ENCODE measurements around the gene TUBB8B. TPM values are rescaled to one million over a fixed set of nuclear protein-coding genes. Genes with fewer than 3 reads are reported as not detected.
"Not testable (repeated sequence)": the region's sequence is repeated elsewhere in the genome, so short reads cannot be mapped to it uniquely, and the experiment has no call there.

Gene TUBB8B
- total RNA-seq, 4 donors from 2014 or later = 0.40 to 5.8 TPM; not detected in 2

- H3K27me3 ChIP-seq; H3K9me3 ChIP-seq; DNase-seq; H3K4me3 ChIP-seq; H3K27ac ChIP-seq; intact Hi-C loops (cut with DNase I); H3K36me3 ChIP-seq; H3K4me1 ChIP-seq: not testable (repeated sequence)
- WGBS, 2 donors = 75% methylated on average over 1 to 5 of the region's 6 CpGs
These were observed 30.8 kb upstream of the TUBB8B start for GRCh38 chr18:80202-80601.

- peak overlapping the region in 1 of 4 donors; percentile 28 for H3K4me3 ChIP-seq
- 74 to 85% methylated on average over 29 to 32 of the region's 57 CpGs for WGBS, 2 donors
These were observed 26.2 kb upstream of the TUBB8B start for GRCh38 chr18:75525-76160.

GRCh38 chr18:73181-73777, 23.9 kb upstream of the TUBB8B start:
- H3K36me3 ChIP-seq; H3K4me3 ChIP-seq; H3K9me3 ChIP-seq; intact Hi-C loops (cut with DNase I); H3K4me1 ChIP-seq; DNase-seq; H3K27ac ChIP-seq: not testable (repeated sequence)
- peaks cover 0 to 30% (median 0%) of the 10 kb centered on the region in 4 donors for H3K27me3 ChIP-seq
- 64% methylated on average over 7 of the region's 48 CpGs; no CpG with 5 or more reads in 1 of the 2 donors for WGBS, 2 donors

More at GRCh38 chr18:75525-76160, 26.2 kb upstream of the TUBB8B start:
- H3K9me3 ChIP-seq; DNase-seq; intact Hi-C loops (cut with DNase I); H3K4me1 ChIP-seq; H3K36me3 ChIP-seq; H3K27ac ChIP-seq: not testable (repeated sequence)
- peaks cover 0 to 27% (median 0%) of the 10 kb centered on the region in 4 donors for H3K27me3 ChIP-seq

GRCh38 chr18:67701-68100, 18.3 kb upstream of the TUBB8B start:
- H3K4me3 ChIP-seq; H3K4me1 ChIP-seq; H3K36me3 ChIP-seq; H3K27ac ChIP-seq; intact Hi-C loops (cut with DNase I); H3K9me3 ChIP-seq; DNase-seq: not testable (repeated sequence)
- 50 to 58% methylated on average over 8 to 9 of the region's 9 CpGs for WGBS, 2 donors
- peaks cover 0 to 12% (median 0%) of the 10 kb centered on the region in 4 donors for H3K27me3 ChIP-seq

GRCh38 chr18:64279-64678, 14.9 kb upstream of the TUBB8B start:
- intact Hi-C loops (cut with DNase I); H3K4me1 ChIP-seq; H3K27ac ChIP-seq; H3K27me3 ChIP-seq; H3K4me3 ChIP-seq; DNase-seq; H3K36me3 ChIP-seq; H3K9me3 ChIP-seq: not testable (repeated sequence)
- WGBS, 2 donors = 78 to 82% methylated on average over 5 of the region's 5 CpGs

GRCh38 chr18:63656-64055, 14.2 kb upstream of the TUBB8B start:
- H3K4me1 ChIP-seq; H3K27me3 ChIP-seq; H3K4me3 ChIP-seq; intact Hi-C loops (cut with DNase I); H3K9me3 ChIP-seq; DNase-seq; H3K27ac ChIP-seq; H3K36me3 ChIP-seq: not testable (repeated sequence)
- WGBS, 2 donors = 95 to 98% methylated on average over 2 of the region's 2 CpGs

- H3K36me3 ChIP-seq; H3K27me3 ChIP-seq; H3K9me3 ChIP-seq; intact Hi-C loops (cut with DNase I); H3K4me3 ChIP-seq; H3K27ac ChIP-seq; H3K4me1 ChIP-seq; DNase-seq: not testable (repeated sequence)
- 69 to 76% methylated on average over 1 of the region's 1 CpG for WGBS, 2 donors
These were observed 5.0 kb upstream of the TUBB8B start for GRCh38 chr18:54388-54787.

- H3K4me3 ChIP-seq; H3K27me3 ChIP-seq; intact Hi-C loops (cut with DNase I): not testable (repeated sequence)
These were observed 719 bp downstream of the TUBB8B start for GRCh38 chr18:48696-49095.

GRCh38 chr18:13177-13576, 36.2 kb downstream of the TUBB8B start:
- H3K4me3 ChIP-seq; H3K27ac ChIP-seq; H3K4me1 ChIP-seq; intact Hi-C loops (cut with DNase I); H3K36me3 ChIP-seq; H3K9me3 ChIP-seq; DNase-seq; H3K27me3 ChIP-seq: not testable (repeated sequence)
- no CpG with 5 or more reads among the region's 6 CpGs for WGBS, 2 donors

More at GRCh38 chr18:48696-49095, 719 bp downstream of the TUBB8B start:
- H3K36me3 ChIP-seq, H3K27ac ChIP-seq, DNase-seq, H3K4me1 ChIP-seq, H3K9me3 ChIP-seq: not testable (repeated sequence)
- WGBS, 2 donors = 93% methylated on average over 8 of the region's 25 CpGs; no CpG with 5 or more reads in 1 of the 2 donors

GRCh38 chr18:12773-13172, 36.6 kb downstream of the TUBB8B start:
- H3K27ac ChIP-seq; H3K4me1 ChIP-seq; H3K27me3 ChIP-seq; DNase-seq; H3K9me3 ChIP-seq; intact Hi-C loops (cut with DNase I); H3K36me3 ChIP-seq; H3K4me3 ChIP-seq: not testable (repeated sequence)
- WGBS, 2 donors = no CpG with 5 or more reads among the region's 9 CpGs

- H3K36me3 ChIP-seq; intact Hi-C loops (cut with DNase I); H3K27ac ChIP-seq; H3K4me3 ChIP-seq; H3K9me3 ChIP-seq; H3K4me1 ChIP-seq; H3K27me3 ChIP-seq; DNase-seq: not testable (repeated sequence)
- WGBS, 2 donors = no CpG with 5 or more reads among the region's 65 CpGs
These were observed 37.8 kb downstream of the TUBB8B start for GRCh38 chr18:11383-12274.

- 89 to 94% methylated on average over 17 to 18 of the region's 75 CpGs for whole genome bisulfite sequencing, 2 donors
- intact Hi-C loops (cut with DNase I) = not testable (repeated sequence)
These were observed 38.7 kb downstream of the TUBB8B start for GRCh38 chr18:10624-11184.

GRCh38 chr18:9937-10336, 39.5 kb downstream of the TUBB8B start:
- H3K9me3 ChIP-seq; intact Hi-C loops (cut with DNase I); H3K4me3 ChIP-seq; H3K36me3 ChIP-seq; H3K27me3 ChIP-seq; H3K4me1 ChIP-seq; DNase-seq; H3K27ac ChIP-seq: not testable (repeated sequence)

More at GRCh38 chr18:10624-11184, 38.7 kb downstream of the TUBB8B start:
- DNase-seq, H3K4me1 ChIP-seq, H3K4me3 ChIP-seq, H3K36me3 ChIP-seq, H3K9me3 ChIP-seq, H3K27me3 ChIP-seq, H3K27ac ChIP-seq: not testable (repeated sequence)
